ENCODE results near the gene CALCOCO2.

DNA sequence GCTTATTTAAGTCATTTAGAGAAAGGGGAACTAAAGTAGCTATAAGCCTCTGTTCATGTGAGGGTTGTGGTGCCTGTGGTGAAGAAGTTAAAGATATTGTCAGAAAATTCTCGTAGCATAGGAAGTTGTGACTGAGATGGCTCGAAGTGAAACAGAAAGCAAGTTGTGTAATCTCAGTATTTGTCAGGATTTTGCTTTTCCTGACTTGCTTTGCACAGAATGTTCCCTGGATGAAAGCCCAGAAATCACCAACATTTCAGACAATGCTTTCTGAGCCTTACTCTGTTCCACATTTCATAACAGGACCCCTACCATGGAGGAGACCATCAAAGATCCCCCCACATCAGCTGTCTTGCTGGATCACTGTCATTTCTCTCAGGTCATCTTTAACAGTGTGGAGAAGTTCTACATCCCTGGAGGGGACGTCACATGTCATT is 10.6 kb downstream of the CALCOCO2 start:
- TF ChIP-seq, protein P1, sequence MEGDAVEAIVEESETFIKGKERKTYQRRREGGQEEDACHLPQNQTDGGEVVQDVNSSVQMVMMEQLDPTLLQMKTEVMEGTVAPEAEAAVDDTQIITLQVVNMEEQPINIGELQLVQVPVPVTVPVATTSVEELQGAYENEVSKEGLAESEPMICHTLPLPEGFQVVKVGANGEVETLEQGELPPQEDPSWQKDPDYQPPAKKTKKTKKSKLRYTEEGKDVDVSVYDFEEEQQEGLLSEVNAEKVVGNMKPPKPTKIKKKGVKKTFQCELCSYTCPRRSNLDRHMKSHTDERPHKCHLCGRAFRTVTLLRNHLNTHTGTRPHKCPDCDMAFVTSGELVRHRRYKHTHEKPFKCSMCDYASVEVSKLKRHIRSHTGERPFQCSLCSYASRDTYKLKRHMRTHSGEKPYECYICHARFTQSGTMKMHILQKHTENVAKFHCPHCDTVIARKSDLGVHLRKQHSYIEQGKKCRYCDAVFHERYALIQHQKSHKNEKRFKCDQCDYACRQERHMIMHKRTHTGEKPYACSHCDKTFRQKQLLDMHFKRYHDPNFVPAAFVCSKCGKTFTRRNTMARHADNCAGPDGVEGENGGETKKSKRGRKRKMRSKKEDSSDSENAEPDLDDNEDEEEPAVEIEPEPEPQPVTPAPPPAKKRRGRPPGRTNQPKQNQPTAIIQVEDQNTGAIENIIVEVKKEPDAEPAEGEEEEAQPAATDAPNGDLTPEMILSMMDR (IDR thresholded peaks at IDR 0.05 in 8 of 11, conservative IDR thresholded peaks at IDR 0.05 in 3 of 11), result no peak
- TF ChIP-seq POLR2AphosphoS5 (IDR thresholded peaks at IDR 0.05) (peak in 1 of 3 donors; percentile 63), POLR2A (IDR thresholded peaks at IDR 0.05) (no peak)
